HG02763 (cell line): ENCODE results near the gene RHBDD3.

Source experiments
- ATAC-seq: cut with Tn5 transposase; IDR thresholded peaks from one replicate; pipeline ENCODE4 v1.9.1; 2021; ENCODE audit warnings: mild to moderate bottlenecking, moderate library complexity; ENCODE audit not compliant: unreplicated experiment

RHBDD3 gene

GRCh38 chr22:29270475-29271271, 2.9 kb upstream of the RHBDD3 start:
- no peak for ATAC-seq

GRCh38 chr22:29269731-29270474, 2.1 kb upstream of the RHBDD3 start:
- no peak for ATAC-seq

GRCh38 chr22:29269230-29269604, 1.4 kb upstream of the RHBDD3 start:
- ATAC-seq, result no peak

GRCh38 chr22:29268511-29269229, 889 bp upstream of the RHBDD3 start:
- ATAC-seq, result peak; percentile 25

GRCh38 chr22:29267462-29267857, 321 bp downstream of the RHBDD3 start:
- ATAC-seq, result no peak

- ATAC-seq, result no peak
Measured at GRCh38 chr22:29266564-29267461, 968 bp downstream of the RHBDD3 start.

GRCh38 chr22:29265929-29266328, 1.9 kb downstream of the RHBDD3 start:
- ATAC-seq, result no peak

GRCh38 chr22:29265305-29265704, 2.5 kb downstream of the RHBDD3 start:
- ATAC-seq, result no peak

GRCh38 chr22:29263791-29264276, 3.9 kb downstream of the RHBDD3 start:
- ATAC-seq, result no peak

- ATAC-seq, result no peak
Measured at GRCh38 chr22:29260601-29261315, 7.0 kb downstream of the RHBDD3 start.

- ATAC-seq, result no peak
Measured at GRCh38 chr22:29260031-29260560, 7.7 kb downstream of the RHBDD3 start.

- ATAC-seq, result no peak
Measured at GRCh38 chr22:29259253-29259899, 8.4 kb downstream of the RHBDD3 start.

GRCh38 chr22:29258407-29259252, 9.2 kb downstream of the RHBDD3 start:
- ATAC-seq, result no peak

- ATAC-seq, result no peak
Measured at GRCh38 chr22:29257751-29258181, 10.0 kb downstream of the RHBDD3 start.

GRCh38 chr22:29256606-29257325, 11.0 kb downstream of the RHBDD3 start:
- no peak for ATAC-seq

- ATAC-seq, result no peak
Measured at GRCh38 chr22:29255064-29255621, 12.6 kb downstream of the RHBDD3 start.

GRCh38 chr22:29254286-29254660, 13.5 kb downstream of the RHBDD3 start:
- no peak for ATAC-seq
